Endothelial cell of umbilical vein (primary cell): Measurements from ENCODE around the gene GSDME. TPM values are rescaled to one million over a fixed set of nuclear protein-coding genes. Genes with fewer than 3 reads are reported as not detected.

Source experiments
- BruUV-seq: library from RNA; stranded (reverse); fragments of 400-500 nt; replicated peaks from 2 replicates; lab custom pipeline; 2021; lab: Mats Ljungman, UMichigan
- CTCF ChIA-PET: fragments of 300-600, 350-600 bp; sonication (Branson Sonifier 250); formaldehyde crosslinking; loops from one replicate; lab custom pipeline; 2021; ENCODE audit warnings: antibody characterized with exemption, inconsistent platforms; lab: Charles Lee
- POLR2A ChIA-PET: fragments of 300-600, 350-600 bp; sonication (Branson Sonifier 250); formaldehyde crosslinking; loops from one replicate; lab custom pipeline; 2021; ENCODE audit warnings: antibody characterized with exemption, inconsistent platforms; lab: Charles Lee
- DNase-seq: peaks from one replicate; pipeline ENCODE4 v3.0.0-alpha.2; 2011; ENCODE audit warnings: low read depth, low spot score
- FAIRE-seq: peaks from 2 replicates; lab custom pipeline; 2011; peaks lifted over from hg19 to GRCh38; lab: Jason Lieb, UNC
- H2AFZ ChIP-seq: 2 replicates; pipeline ENCODE4 v1.6.0; 2012; ENCODE audit warnings: low read depth, low read length, control low read depth, inconsistent platforms
- H3K27ac ChIP-seq: 2 replicates; pipeline ENCODE4 v1.5.1; 2011; ENCODE audit warnings: low read depth, mild to moderate bottlenecking, control low read depth, low read length, moderate library complexity; ENCODE audit not compliant: insufficient read depth
- H3K27me3 ChIP-seq, 2 experiments: 2 replicates each; pipeline versions ENCODE4 v1.6.0 to v1.6.1; 2011; ENCODE audit warnings: low read length in 2 of 2, mixed read lengths in 1 of 2; ENCODE audit not compliant: control insufficient read depth in 2 of 2, insufficient read depth in 2 of 2
- H3K36me3 ChIP-seq, 2 experiments: 2 replicates in 1 of 2; 3 replicates in 1 of 2; pipeline ENCODE4 v1.5.1; 2011; ENCODE audit warnings: low read length in 2 of 2, mild to moderate bottlenecking in 1 of 2, moderate library complexity in 1 of 2; ENCODE audit not compliant: control insufficient read depth in 2 of 2, insufficient read depth in 2 of 2; ENCODE audit errors: extremely low read depth in 1 of 2
- H3K4me1 ChIP-seq: 3 replicates; pipeline ENCODE4 v1.5.1; 2011; ENCODE audit warnings: mild to moderate bottlenecking, low read length; ENCODE audit not compliant: control insufficient read depth, insufficient read depth; ENCODE audit errors: extremely low read depth
- H3K4me2 ChIP-seq: 2 replicates; pipeline ENCODE4 v1.6.1; 2011; ENCODE audit warnings: low read length, control low read depth, mixed read lengths; ENCODE audit not compliant: insufficient read depth
- H3K4me3 ChIP-seq, 3 experiments: fragments of 200-600 bp in 1 of 3; sonication (generic), shearing (Covaris generic) in 1 of 3; replicated peaks in 1 of 3; 2 replicates each; pipeline ENCODE4 v1.5.1; 2011 to 2016; ENCODE audit warnings: control low read depth in 3 of 3, low read length in 3 of 3, mild to moderate bottlenecking in 2 of 3, inconsistent platforms in 1 of 3, low read depth in 1 of 3, moderate library complexity in 1 of 3; ENCODE audit not compliant: insufficient read depth in 1 of 3
- H3K79me2 ChIP-seq: 2 replicates; pipeline ENCODE4 v1.6.0; 2012; ENCODE audit warnings: low read length, inconsistent platforms; ENCODE audit not compliant: control insufficient read depth, insufficient read depth
- H3K9ac ChIP-seq: replicated peaks from 2 replicates; pipeline ENCODE3; 2011; ENCODE audit warnings: low read length, control low read depth; ENCODE audit not compliant: insufficient read depth; ENCODE audit errors: extremely low read depth
- H3K9me1 ChIP-seq: replicated peaks from 3 replicates; pipeline ENCODE4 v1.6.0; 2011; ENCODE audit warnings: mild to moderate bottlenecking, low read length; ENCODE audit not compliant: control insufficient read depth, insufficient read depth; ENCODE audit errors: extremely low read depth
- H3K9me3 ChIP-seq: replicated peaks from 2 replicates; pipeline ENCODE4 v1.5.1; 2012; ENCODE audit warnings: low read length, inconsistent platforms; ENCODE audit not compliant: control insufficient read depth, insufficient read depth
- H4K20me1 ChIP-seq: replicated peaks from 2 replicates; pipeline ENCODE3; 2011; ENCODE audit warnings: mild to moderate bottlenecking, low read length; ENCODE audit not compliant: control insufficient read depth, insufficient read depth; ENCODE audit errors: extremely low read depth
- CTCF ChIP-seq, 2 donors: IDR thresholded peaks; 1 replicate in 1 of 2; 2 replicates in 1 of 2; pipeline ENCODE4 v1.5.1; 2011; ENCODE audit warnings: low read length in 2 of 2, mild to moderate bottlenecking in 2 of 2, moderate library complexity in 2 of 2, control low read depth in 1 of 2, inconsistent platforms in 1 of 2, low read depth in 1 of 2; ENCODE audit not compliant: insufficient read depth in 1 of 2; ENCODE audit errors: extremely low read depth in 1 of 2
- EZH2 ChIP-seq: IDR thresholded peaks from 2 replicates; pipeline ENCODE4 v1.6.1; 2012; ENCODE audit warnings: borderline replicate concordance, low read depth, mild to moderate bottlenecking, moderate library complexity, low read length, inconsistent platforms; ENCODE audit not compliant: severe bottlenecking
- FOS ChIP-seq: IDR thresholded peaks from 2 replicates; pipeline ENCODE4 v1.6.1; 2011; ENCODE audit warnings: mild to moderate bottlenecking, low read length, moderate library complexity, borderline replicate concordance; ENCODE audit not compliant: insufficient read depth
- GATA2 ChIP-seq: IDR thresholded peaks from 2 replicates; pipeline ENCODE4 v1.7.0; 2011; ENCODE audit warnings: low read depth, mild to moderate bottlenecking, moderate library complexity, mixed read lengths, low read length; ENCODE audit not compliant: insufficient read length, insufficient read depth
- MYC ChIP-seq: IDR thresholded peaks from one replicate; pipeline ENCODE4 v1.6.1; 2011; ENCODE audit warnings: mild to moderate bottlenecking, low read depth, low read length
- POLR2A ChIP-seq: IDR thresholded peaks from 2 replicates; pipeline ENCODE4 v1.6.1; 2012; ENCODE audit warnings: low read depth, mild to moderate bottlenecking, control low read depth, low read length
- dilution Hi-C: fragments of 300-500 bp; cut with MboI; formaldehyde crosslinking; loops from one replicate; pipeline ENCODE4 v1.15.0; 2019; ENCODE audit warnings: low sequenced_read_pairs; ENCODE audit not compliant: extremely low pct_ligation_motif_present
- intact Hi-C: fragments of 100-400 bp; cut with micrococcal nuclease; formaldehyde crosslinking; loops from one replicate; pipeline ENCODE4 v1.10.0; 2022
- polyA plus RNA-seq, 4 experiments: library from polyadenylated mRNA; depleted of rRNA in 3 of 4; stranded (reverse) in 3 of 4; unstranded in 1 of 4; fragments of >200 nt; gene quantifications; 2 replicates each; pipeline versions ENCODE4 v1.2.1 to v1.2.3, GENCODE V29; 2011 to 2012; ENCODE audit warnings: missing spikeins in 1 of 4
- total RNA-seq: library from RNA; stranded (reverse); gene quantifications from 2 replicates; pipeline ENCODE4 v1.2.3, GENCODE V29; 2021
- TF ChIP-seq, protein P1 (sequence below): IDR thresholded peaks from 2 replicates; pipeline ENCODE4 v1.6.1; 2011; ENCODE audit not compliant: insufficient read depth, insufficient read length

Gene GSDME
- total and polyA plus RNA-seq, 2 donors (not counting 3 experiments of a cell fraction or from before 2014, with no cell fraction given): 21.1 to 23.4 TPM

GRCh38 chr7:24767878-24768569 is 10.8 kb upstream of the GSDME start:
- ChIA-PET CTCF (interaction anchor here (1.5 to 2.2 kb wide), 3 partner anchors 10 to 365 kb away, joined by 4 to 10 read pairs (median 5); no protein-coding TSS in a partner anchor), POLR2A (no interaction called here)
- H3K4me3 ChIP-seq: no peak overlapping the region
- H3K9ac ChIP-seq: no peak overlapping the region
- no peaks in the 10 kb centered on the region for H3K4me1 ChIP-seq
- dilution Hi-C loops (no loop called here), intact Hi-C loops (loop anchor here (5.0 kb wide), 1 partner anchor 366 kb away; no protein-coding TSS in a partner anchor)
- DNase-seq (no peak), FAIRE-seq (no peak)
- no peak overlapping the region for H3K4me2 ChIP-seq
- no TSS peak for BruUV-seq
- no peaks in the 10 kb centered on the region for H3K9me1 ChIP-seq
- H3K36me3 ChIP-seq: no peaks in the 10 kb centered on the region
- H3K27me3 ChIP-seq: peaks cover 9 to 11% of the 10 kb centered on the region in 2 experiments
- TF ChIP-seq MYC (no peak), GATA2 (no peak), CTCF (IDR thresholded peaks at IDR 0.05; ENCODE audit: extremely low read depth in 1 of 2, insufficient read depth in 1 of 2, low read depth in 1 of 2, low read length in 2 of 2) (peak in 1 of 2 donors; percentile 14), EZH2 (no peak), POLR2A (no peak), FOS (no peak)
- TF ChIP-seq, protein P1, sequence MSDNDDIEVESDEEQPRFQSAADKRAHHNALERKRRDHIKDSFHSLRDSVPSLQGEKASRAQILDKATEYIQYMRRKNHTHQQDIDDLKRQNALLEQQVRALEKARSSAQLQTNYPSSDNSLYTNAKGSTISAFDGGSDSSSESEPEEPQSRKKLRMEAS: no peak
- no peaks in the 10 kb centered on the region for H3K9me3 ChIP-seq
- H4K20me1 ChIP-seq: no peaks in the 10 kb centered on the region
- H3K79me2 ChIP-seq: no peaks in the 10 kb centered on the region
- H3K27ac ChIP-seq: no peak overlapping the region
- no peak overlapping the region for H2AFZ ChIP-seq
